Activated CD4-positive, alpha-beta T cell treated with anti-CD3 and anti-CD28 coated beads for 4 hours (primary cell): ENCODE measurements around the gene SALL1.

ENCODE experiments used
- DNase-seq, 2 donors: peaks; one replicate each; pipeline ENCODE4 v3.0.0-alpha.2; 2020

Gene SALL1

DNA sequence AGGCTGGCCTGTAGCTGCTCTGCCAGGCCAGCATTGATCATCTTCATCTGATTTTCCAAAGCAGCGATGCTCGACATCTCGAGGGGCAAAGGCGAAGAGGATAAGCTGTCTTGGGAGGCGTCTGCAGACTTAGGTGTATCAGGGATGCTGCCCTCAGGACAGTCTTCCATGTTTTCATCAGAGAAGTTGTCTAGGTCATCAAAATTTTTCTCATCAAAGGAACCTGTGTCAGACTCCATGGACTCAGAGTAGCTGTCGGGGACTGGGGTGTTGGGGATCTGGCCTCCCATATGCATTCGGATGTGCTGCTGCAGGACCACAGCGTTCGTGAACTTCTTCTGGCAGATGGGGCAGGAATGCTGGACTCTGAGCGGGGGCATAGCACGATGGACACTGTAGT is 11.5 kb downstream of the SALL1 start:
- no peak for DNase-seq

GRCh38 chr16:51138178-51138577 is 12.9 kb downstream of the SALL1 start:
- DNase-seq: no peak

DNA sequence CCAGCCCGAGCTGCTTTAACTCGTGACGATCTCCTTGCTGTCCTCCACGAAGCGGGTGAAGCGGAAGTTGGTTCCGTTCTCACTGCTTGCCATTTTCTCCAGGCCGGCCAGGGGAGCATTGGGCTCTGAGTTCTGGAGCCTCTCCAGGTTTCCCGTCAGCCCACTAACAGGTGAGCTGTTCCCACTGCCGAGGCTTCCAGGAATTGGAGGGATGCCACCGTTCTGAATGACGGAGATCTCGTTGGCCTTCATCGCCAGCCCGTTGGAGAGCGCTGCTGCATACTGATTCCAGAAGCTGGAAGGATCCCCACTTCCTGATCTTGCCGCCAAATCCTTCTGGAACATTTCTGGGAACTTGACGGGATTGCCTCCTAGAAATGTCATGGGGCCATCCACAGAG is 14.0 kb downstream of the SALL1 start:
- DNase-seq: no peak

DNA sequence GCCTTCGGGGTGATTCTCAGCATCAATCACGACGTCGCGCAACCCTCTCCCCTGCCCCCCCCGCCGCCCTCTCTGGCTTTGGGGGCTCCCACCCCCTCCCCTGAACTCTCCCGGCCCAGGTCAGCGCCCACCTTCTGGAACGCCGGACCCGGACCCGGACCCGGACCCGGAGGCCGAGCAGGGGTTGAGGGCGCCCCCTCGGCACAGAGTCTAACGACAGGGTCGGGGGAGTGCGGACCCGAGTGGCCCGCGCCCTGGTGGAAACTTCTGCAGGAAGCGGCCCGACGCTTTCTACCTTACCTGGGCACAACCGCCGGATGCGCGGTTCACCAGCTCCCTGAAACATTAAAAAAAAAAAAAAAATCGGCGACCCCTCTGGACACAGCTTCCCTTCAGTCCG is 16.2 kb downstream of the SALL1 start:
- DNase-seq: no peak

DNA sequence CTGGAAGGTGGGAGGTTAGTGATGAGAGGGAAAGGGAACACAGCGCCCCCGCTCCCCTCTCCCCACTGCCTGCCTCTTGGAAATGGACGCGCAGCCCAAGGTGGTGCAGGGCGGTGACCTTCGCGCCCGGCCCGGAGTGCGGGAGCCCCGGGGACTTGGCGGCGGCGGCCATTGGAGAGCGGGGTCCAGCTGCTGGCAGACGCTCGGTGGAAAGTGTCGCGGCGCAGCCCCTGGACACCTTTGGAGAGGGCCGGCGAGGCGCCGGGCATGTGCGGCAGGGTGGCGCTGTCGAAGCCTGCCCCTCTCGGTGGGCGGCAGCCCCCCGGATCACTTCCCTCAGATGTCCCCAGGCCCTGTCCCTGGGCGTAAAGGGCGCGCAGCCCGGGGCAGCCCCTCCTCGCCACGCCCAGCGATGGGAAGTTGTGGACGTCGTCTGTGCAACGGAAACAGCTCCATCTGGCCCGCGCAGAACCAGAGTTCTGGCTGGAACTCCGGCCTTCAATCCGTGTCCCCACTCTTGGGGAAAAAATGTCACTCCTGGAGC is 16.7 kb downstream of the SALL1 start:
- no peak for DNase-seq

DNA sequence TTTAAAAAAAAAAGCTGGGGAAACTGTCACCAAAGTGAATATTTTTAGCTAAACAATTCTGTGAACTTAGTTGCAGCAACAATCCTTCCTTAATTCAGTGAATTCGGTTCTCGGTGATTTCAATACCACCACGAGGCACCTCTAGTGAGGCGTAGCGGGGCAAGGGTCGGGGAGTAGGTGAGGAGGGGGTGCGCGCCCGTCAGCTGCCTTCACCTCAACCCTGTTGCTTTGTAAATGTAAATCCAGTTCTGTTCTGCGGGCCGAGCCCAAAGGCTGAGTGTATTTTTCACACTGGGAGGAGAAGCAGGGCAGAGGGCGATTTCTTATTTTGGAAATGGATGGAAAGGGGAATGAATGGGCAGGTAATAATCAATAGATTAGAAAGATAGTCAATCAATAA is 17.4 kb downstream of the SALL1 start:
- DNase-seq: no peak

- DNase-seq: no peak
These were observed 17.9 kb downstream of the SALL1 start for GRCh38 chr16:51133183-51133582.

DNA sequence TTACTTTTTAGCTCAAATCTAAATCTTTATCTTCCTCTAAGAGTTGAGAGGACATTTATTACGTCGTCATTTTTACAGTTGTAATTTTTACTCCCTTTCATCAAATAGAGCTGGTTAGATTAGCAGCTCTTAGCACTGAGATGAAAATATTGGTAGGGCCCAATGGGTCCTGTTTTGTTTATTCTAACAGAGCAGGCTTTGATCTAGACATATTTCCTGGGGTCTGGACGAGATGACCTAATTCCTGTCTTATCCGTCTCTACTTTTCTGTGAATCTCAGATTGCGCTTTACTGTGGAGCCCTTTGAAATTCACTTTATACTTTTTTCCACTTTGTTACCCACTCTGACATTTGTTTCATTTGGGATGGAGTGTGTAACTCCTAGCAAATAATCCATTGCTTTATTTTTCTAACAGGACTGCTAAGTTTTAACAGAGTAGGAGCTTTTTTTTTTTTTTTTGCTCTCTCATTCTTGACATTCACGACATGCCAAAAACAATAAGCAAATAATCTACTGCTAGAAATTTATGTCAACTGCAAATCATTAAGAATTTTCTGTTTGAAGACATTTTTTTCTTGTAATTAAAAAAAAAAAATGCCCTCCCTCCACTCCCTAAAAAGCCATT is 18.5 kb downstream of the SALL1 start:
- DNase-seq: no peak

GRCh38 chr16:51131619-51132018 is 19.5 kb downstream of the SALL1 start:
- DNase-seq: no peak

DNA sequence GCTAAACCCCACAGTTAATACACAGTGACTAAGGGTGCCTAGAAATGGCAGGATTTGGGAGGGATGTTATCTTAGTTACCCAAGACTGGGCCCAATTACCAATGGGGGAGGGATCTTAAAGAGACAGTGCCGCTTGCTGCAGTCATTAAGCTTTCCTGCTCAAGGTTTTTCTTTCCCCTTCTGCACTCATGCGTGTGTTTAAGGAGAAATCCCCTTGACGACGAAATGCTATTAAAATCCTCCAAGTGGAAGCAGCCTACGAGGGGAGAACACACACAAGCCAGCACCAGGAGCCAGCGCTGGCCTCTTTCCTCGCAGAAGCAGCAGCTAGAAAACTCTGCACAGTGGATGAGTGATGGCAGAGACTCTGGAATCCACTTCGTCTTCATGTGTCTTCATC is 22.0 kb downstream of the SALL1 start:
- no peak for DNase-seq

DNA sequence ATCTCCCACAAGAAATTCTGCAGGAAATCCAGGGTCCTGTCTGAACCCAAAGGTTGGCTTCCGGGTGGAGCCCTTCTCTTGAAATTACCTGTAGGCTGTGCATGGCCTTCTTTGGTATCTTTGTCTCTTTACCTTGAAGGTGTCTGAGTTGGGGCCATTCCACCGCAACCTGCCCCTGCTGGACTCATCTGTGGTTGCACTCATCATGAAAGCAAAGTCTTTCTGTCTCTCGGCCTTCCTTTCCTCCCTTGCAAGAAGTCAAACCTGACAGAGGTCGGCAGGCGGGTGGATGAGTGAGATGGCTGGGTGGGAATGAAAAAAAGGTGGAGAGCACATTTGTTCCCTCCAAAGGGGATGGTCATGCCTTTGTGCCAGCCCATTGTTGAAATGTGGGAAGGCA is 25.1 kb downstream of the SALL1 start:
- DNase-seq: no peak

DNA sequence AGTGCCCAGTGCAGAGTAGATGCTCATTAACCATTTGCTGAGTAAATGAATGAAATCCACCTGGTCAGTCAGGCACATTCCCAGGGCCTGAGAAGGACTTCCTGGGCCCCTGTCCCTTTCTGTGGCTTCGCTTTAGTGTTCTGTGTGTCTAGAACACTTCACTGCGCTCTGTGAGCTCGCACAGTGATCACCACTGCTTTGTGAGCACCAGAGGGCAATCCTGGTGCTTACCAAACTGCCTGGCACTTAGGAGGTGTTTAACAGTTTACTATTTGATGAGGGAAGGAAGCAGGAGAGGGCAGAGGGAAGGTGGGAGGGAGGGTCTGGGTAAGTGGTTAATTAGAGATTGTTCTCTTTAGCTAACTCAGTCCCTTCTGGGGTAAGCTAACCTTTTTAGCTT is 26.2 kb downstream of the SALL1 start:
- no peak for DNase-seq

DNA sequence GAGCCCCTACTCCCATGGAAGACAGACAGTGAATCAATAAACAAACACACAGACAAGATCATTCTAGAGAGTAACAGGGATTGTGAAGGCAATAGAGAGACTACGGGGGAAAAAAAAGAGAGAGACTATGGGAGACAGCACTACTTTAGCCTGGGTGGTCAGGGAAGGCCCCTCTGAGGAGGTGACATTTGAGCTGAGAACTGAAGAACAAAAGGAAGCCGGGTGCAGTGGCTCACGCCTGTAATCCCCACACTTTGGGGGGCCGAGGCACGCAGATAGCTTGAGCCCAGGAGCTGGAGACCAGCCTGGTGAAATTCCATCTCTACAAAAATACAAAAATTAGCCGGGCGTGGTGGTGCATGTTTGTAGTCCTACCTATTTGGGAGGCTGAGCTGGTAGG is 29.2 kb downstream of the SALL1 start:
- no peak for DNase-seq

DNA sequence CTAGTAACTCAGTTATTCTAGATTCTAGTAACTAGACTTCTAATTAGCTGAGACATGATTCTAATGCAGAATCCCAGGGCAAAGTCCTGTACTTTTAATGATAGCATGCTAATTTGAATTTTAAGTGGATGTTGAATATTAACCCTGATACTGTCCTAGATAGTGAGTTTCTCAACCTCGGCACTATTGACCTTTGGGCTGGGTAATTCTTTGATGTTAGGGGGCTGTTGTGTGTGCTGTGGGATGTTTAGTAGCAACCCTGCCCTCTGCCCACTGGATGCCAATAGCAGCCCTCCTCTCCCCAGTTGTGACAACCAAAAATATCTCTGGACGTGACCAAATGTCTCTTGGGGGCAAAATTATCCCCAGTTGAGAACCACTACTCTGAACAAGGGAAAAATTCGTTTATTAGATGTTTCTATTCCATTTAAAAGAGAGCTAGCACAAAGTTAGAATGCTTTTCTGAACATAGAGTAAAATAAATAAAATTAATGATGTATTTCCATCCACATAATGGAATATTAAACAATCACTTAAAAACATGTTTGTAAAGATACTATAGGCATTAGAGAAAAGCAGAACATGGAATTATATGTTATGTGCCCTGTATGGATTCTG is 30.2 kb downstream of the SALL1 start:
- DNase-seq: no peak

GRCh38 chr16:51119973-51120729 is 30.9 kb downstream of the SALL1 start:
- no peak for DNase-seq

- no peak for DNase-seq
These were observed 31.5 kb downstream of the SALL1 start for GRCh38 chr16:51119556-51119955.

- DNase-seq: no peak
These were observed 34.7 kb downstream of the SALL1 start for GRCh38 chr16:51116353-51116752.

GRCh38 chr16:51114382-51114781 is 36.7 kb downstream of the SALL1 start:
- DNase-seq: no peak

- no peak for DNase-seq
These were observed 37.6 kb downstream of the SALL1 start for GRCh38 chr16:51113236-51114125.

- DNase-seq: no peak
These were observed 38.7 kb downstream of the SALL1 start for GRCh38 chr16:51112323-51112722.

DNA sequence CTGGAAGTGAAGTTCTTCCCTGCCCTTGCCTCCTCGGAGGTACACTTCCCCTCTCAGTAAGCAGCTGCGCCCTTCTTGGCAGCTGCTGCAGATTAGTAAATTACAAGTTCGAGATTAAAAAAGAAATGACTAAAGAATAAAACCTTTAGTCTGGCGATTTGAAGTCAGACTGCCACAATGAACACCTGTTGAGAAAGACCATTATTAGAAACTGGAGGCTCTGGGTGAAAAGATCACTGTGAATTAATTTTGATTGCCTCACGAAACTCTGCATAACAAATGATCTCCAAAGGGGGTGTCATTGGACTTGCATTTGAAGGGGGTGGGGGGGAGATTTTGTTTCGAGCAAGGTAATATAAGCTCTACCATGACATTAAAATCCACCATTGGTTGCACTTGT is 39.3 kb downstream of the SALL1 start:
- DNase-seq: no peak

GRCh38 chr16:51110700-51111157 is 40.3 kb downstream of the SALL1 start:
- no peak for DNase-seq

DNA sequence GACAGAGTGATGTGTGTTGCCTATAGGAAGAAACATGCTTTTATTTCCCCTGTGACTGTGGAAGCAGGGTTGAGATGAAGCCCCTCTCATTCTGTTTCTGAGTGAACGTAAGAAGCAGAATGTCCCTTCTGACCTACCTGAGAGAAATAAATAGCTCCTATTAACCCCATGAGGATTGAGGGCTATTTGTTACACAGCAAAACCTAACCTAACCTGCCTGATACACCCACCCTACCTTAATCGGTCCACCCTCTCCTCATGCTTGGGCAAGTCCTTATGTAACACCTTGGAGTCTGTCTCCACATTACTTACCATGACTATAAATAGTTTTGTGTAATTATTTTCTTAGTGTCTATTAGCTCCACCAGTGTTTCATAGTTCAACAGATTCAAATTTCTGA is 41.9 kb downstream of the SALL1 start:
- DNase-seq: no peak
